GM19025 (cell line): ENCODE measurements around the gene TTC7B.

Source experiments
- ATAC-seq: cut with Tn5 transposase; IDR thresholded peaks from one replicate; pipeline ENCODE4 v1.9.1; 2021; ENCODE audit warnings: mild to moderate bottlenecking, low read depth, moderate library complexity; ENCODE audit not compliant: unreplicated experiment

The TTC7B gene

GRCh38 chr14:90554341-90554740, 261.9 kb downstream of the TTC7B start:
- no peak for ATAC-seq

DNA sequence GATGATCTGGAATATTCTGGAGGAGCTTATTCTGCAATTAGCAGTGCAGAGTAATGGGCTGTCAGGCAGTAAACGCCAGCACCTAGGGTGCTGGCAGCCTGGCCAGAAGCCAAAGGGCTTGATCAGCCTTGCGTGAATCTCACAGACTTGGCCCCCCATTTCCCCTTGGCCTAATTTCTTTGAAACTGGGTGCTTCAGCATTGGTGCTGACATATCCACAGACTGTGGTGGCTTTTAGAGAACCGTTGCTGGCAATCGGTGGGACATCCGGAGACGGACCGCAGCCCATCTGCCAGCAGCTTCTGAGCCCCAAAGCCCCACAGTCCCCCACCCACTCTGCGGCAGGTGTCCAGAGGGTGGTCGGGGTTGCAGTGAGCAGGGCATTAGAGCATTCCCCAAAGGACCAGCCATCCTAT, 262.3 kb downstream of the TTC7B start:
- no peak for ATAC-seq

- no peak for ATAC-seq
Observed at GRCh38 chr14:90553298-90553920, 262.8 kb downstream of the TTC7B start.

- no peak for ATAC-seq
Observed at GRCh38 chr14:90552465-90553297, 263.5 kb downstream of the TTC7B start.

DNA sequence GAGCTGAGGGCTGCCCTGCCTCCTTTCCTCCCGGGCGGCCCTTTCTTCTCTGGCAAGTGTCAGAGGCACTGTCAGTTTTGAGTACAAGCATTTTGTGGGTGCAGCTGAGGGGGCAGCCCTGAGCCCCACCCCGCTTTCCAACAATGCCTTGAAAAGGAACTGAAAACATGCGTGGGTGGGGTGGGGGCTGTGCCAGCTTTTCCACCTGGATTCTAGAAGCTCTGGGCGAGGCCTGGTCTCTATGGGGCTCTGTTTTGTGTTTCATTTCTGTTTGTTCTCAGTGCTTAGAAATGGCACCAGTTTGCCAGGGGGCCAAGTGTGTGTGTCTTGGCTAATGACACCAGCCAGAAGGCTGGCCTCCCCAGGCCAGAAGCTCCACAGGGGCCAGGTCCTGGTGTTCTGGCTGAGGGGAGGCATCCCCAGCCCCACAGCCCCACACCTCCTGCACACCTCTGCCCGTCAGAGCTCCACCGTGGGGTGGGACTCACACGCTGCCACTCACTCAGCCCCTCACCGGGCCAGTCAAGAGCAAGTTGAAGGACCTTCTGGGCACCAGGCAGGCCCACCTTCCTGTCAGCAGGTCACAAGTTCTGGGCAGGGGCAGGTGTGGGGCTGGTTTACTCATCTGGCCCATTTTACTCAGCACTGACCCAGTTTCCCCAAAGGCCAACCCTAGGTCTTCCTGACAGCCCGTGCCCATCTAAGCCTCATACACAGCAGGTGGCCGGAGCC, 264.3 kb downstream of the TTC7B start:
- no peak for ATAC-seq

GRCh38 chr14:90551070-90551704, 265.0 kb downstream of the TTC7B start:
- ATAC-seq, result no peak

GRCh38 chr14:90549794-90550641, 266.2 kb downstream of the TTC7B start:
- no peak for ATAC-seq

- no peak for ATAC-seq
Observed at GRCh38 chr14:90548455-90548854, 267.8 kb downstream of the TTC7B start.

DNA sequence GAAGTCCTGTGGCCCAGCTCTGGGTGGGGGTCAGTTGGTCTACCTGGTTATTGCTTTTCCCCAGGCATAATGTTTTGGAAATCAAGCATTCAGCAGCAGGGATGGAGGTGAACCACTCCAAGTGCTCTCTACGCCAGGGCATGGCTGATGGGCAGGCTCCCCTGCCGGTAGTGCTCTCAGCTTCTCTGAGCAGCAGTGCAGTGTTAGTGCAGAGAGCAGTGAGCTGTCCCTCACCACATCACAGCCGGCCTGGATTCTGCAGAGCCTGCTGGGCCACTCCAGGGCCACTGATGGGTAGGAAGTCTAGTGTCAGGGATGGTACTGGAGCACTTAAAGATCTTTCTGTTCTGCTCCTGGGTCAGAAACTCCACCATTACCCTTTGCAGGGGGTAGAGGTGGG, 268.3 kb downstream of the TTC7B start:
- no peak for ATAC-seq

DNA sequence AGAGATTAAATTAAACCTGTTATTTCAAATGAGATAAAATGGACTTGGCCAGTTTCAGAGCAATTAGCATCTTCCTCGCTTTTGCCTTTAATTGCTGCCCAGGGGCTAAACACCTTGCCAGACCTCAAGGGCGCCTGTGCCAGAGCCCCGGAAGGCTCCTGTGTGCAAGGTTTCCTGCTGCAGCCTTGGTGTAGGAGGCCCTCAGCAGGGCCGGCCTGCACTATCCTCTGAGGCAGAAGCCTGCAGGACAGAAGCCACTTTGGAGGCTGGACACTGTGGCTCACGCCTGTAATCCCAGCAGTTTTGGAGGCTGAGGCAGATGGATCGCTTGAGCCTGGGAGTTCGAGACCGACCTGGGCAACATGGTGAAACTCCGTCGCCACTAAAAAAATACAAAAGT, 269.0 kb downstream of the TTC7B start:
- ATAC-seq, result no peak

- no peak for ATAC-seq
Observed at GRCh38 chr14:90546767-90547166, 269.5 kb downstream of the TTC7B start.

DNA sequence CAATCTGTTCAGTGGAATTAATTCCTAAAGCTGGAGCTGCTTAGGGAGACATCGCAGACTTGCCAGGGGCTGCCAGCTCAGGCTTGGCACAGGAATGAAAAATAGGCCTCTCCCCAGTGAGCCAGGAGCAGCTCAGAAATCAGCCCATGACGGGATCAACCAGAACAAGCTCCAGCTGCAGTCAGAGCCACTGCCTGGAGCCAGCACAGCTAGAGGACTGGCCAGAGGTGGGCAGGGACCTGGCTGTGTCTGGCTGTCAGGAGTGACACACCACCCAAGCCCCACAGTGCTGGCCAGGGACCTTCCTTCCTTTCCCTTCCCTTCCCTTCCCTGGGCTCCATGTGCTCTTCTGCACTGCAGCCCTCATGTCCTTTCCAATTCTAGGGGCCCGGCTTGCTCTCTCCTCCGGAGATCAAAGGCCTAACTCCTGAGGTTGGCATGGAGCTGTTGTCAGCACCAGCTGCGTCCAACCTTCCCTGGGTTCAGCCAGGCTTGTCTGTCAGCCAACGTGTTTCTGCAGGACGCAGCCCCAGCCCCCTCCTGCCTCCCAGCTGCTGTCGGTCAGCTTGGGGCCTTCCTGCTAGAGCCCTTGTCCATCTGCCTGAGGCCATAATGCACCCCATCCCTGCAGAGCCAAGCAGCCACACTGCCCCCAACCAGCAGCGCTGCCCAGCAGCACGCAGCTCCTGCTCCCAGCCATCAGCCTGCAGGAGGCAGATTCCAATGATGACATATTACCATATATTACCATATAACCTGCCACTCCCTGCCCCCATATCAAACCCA, 270.1 kb downstream of the TTC7B start:
- no peak for ATAC-seq

- ATAC-seq, result no peak
Observed at GRCh38 chr14:90545382-90545781, 270.8 kb downstream of the TTC7B start.

GRCh38 chr14:90544971-90545370, 271.3 kb downstream of the TTC7B start:
- ATAC-seq, result no peak

DNA sequence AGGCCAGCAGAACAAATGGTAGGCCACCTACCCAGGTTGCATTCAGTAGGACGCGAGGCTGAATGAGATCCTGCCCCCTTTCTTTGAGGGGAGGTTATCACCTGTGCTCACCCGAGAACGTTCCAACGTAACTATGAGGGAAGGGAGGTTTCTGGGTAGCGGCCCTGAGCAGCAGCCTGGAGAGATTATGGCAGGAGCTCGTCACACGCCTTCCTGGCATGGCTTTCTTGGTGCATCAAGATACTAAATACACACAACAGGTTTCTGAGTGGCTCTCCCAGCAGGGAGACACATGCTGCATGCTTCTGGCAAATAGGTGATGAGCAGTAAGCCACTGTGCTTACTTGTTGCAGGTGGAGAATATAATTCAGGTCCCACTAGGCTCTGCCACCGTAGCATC, 271.7 kb downstream of the TTC7B start:
- no peak for ATAC-seq

GRCh38 chr14:90543876-90544275, 272.4 kb downstream of the TTC7B start:
- ATAC-seq, result no peak

GRCh38 chr14:90541076-90541634, 275.1 kb downstream of the TTC7B start:
- ATAC-seq, result no peak

- ATAC-seq, result no peak
Observed at GRCh38 chr14:90540437-90540836, 275.8 kb downstream of the TTC7B start.

DNA sequence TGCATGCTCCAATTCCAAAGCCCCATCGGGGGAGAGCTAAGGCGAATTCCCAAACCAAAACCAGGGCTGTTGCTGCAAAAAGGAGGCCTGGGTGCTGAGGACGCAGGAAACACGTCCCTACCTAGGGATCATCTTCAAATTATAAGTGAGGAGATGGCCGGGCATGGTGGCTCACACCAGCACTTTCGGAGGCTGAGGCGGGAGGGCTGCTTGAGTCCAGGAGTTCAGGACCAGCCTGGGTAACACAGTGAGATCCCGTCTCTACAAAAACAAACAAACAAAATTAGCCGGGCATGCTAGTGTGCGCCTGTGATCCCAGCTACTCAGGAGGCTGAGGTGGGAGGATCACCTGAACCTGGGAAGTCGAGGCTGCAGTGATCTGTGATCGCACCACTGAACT, 276.2 kb downstream of the TTC7B start:
- ATAC-seq, result no peak
